Memory B cell (primary cell): ENCODE results near the gene TCAP.

Source experiments
- ATAC-seq: fragments of 150-1000 bp; cut with Tn5 transposase; 2 replicates; pipeline ENCODE4 v1.10.0; 2021; ENCODE audit warnings: low read depth, mild to moderate bottlenecking, moderate library complexity
- DNase-seq, 2 donors: peaks; one replicate each; pipeline ENCODE4 v3.0.0; 2022; ENCODE audit warnings: low spot score in 2 of 2
- H3K27ac Mint-ChIP-seq: one replicate; pipeline ENCODE4 v1.8.0; 2022; ENCODE audit warnings: mild to moderate bottlenecking, moderate library complexity, mixed read lengths
- H3K27me3 Mint-ChIP-seq: one replicate; pipeline ENCODE4 v1.8.0; 2022; ENCODE audit warnings: mixed read lengths
- H3K36me3 Mint-ChIP-seq: one replicate; pipeline ENCODE4 v1.8.0; 2022; ENCODE audit warnings: mild to moderate bottlenecking, mixed read lengths
- H3K4me1 Mint-ChIP-seq: one replicate; pipeline ENCODE4 v1.8.0; 2022; ENCODE audit warnings: mixed read lengths
- H3K4me3 Mint-ChIP-seq: one replicate; pipeline ENCODE4 v1.8.0; 2022; ENCODE audit warnings: mild to moderate bottlenecking, moderate library complexity, mixed read lengths
- H3K9me3 Mint-ChIP-seq: one replicate; pipeline ENCODE4 v1.8.0; 2022; ENCODE audit warnings: mixed read lengths

The TCAP gene

GRCh38 chr17:39626171-39627046, 38.7 kb upstream of the TCAP start, which contains the start of gene PPP1R1B:
Gene PPP1R1B (plus strand): TSS chr17:39626952. CDS start chr17:39627393, 441 bp downstream.
- no peak for ATAC-seq

GRCh38 chr17:39627047-39627711, 38.0 kb upstream of the TCAP start:
- H3K36me3 Mint-ChIP-seq, result no peaks in the 10 kb centered on the region
- peaks cover 31% of the 10 kb centered on the region for H3K27me3 Mint-ChIP-seq
- H3K4me1 Mint-ChIP-seq, result peaks cover 24% of the 10 kb centered on the region
- peak overlapping the region; percentile 79 for H3K4me3 Mint-ChIP-seq
- ATAC-seq (no peak), DNase-seq (no peak)
- no peak overlapping the region for H3K27ac Mint-ChIP-seq
- no peaks in the 10 kb centered on the region for H3K9me3 Mint-ChIP-seq

More at GRCh38 chr17:39626171-39627046, 38.7 kb upstream of the TCAP start, which contains the start of gene PPP1R1B:
- peaks cover 25% of the 10 kb centered on the region for H3K27me3 Mint-ChIP-seq
- H3K4me3 Mint-ChIP-seq, result peak within 1 kb of the TSS; percentile 79
- no peaks in the 10 kb centered on the region for H3K36me3 Mint-ChIP-seq
- no peak within 1 kb of the TSS for H3K27ac Mint-ChIP-seq
- no peak for DNase-seq
- no peaks in the 10 kb centered on the region for H3K9me3 Mint-ChIP-seq
- peaks cover 26% of the 10 kb centered on the region for H3K4me1 Mint-ChIP-seq

DNA sequence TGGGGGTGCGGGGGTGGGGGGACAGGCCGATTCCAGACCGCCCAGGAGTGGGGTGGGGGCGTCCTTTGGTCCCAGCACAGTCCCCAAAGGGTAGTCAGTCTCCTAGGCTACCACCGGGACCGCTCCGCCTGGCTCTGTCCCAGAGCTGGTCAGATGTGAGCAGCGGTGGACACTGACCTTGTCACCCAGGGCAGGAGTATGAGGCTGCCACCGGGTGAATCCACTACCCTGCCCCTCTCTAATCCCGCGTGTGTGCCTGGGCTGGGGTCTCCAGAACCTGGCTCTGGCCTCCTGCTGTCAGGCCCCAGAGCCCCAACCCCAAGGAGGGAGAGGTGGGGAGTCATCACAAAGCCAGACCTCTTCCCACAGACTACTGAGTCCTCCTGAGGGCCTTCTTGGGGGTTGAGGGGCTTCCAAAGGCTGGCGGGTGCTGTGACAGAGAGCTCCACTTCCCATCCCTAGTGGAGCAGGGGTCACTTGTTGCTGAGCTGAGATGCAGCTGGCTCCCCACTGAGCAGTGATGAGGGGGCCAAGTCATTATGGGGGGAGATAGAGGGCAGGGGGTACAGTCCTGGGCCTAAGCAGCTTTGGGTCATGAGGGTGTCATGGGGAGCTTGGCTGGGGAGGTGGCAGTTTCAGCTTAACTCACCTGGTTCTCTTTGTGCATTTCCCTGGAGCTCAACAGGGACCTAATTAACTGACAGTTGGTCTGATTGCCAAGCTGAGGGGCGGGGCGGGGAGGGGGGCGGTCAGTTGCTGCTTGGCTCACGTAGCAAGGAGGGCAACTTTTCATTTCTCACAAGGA, 37.2 kb upstream of the TCAP start:
- Mint-ChIP-seq H3K4me1 (peaks cover 20% of the 10 kb centered on the region), H3K27ac (no peak overlapping the region), H3K27me3 (peaks cover 31% of the 10 kb centered on the region), H3K4me3 (peak overlapping the region; percentile 16), H3K36me3 (no peaks in the 10 kb centered on the region), H3K9me3 (no peaks in the 10 kb centered on the region)
- DNase-seq, result no peak
- no peak for ATAC-seq

- no peak for DNase-seq
- peaks cover 19% of the 10 kb centered on the region for H3K4me1 Mint-ChIP-seq
- H3K9me3 Mint-ChIP-seq, result no peaks in the 10 kb centered on the region
- H3K4me3 Mint-ChIP-seq, result no peak overlapping the region
- no peak overlapping the region for H3K27ac Mint-ChIP-seq
- H3K36me3 Mint-ChIP-seq, result no peaks in the 10 kb centered on the region
- peaks cover 31% of the 10 kb centered on the region for H3K27me3 Mint-ChIP-seq
- ATAC-seq, result no peak
Observed at GRCh38 chr17:39628655-39629493, 36.3 kb upstream of the TCAP start.

- Mint-ChIP-seq H3K4me3 (no peak overlapping the region), H3K27ac (no peak overlapping the region), H3K27me3 (peaks cover 31% of the 10 kb centered on the region), H3K9me3 (no peaks in the 10 kb centered on the region), H3K36me3 (no peaks in the 10 kb centered on the region), H3K4me1 (peaks cover 18% of the 10 kb centered on the region)
- ATAC-seq (no peak), DNase-seq (no peak)
Observed at GRCh38 chr17:39629494-39629880, 35.7 kb upstream of the TCAP start.

- H3K27ac Mint-ChIP-seq, result no peak overlapping the region
- H3K4me3 Mint-ChIP-seq, result no peak overlapping the region
- peaks cover 29% of the 10 kb centered on the region for H3K27me3 Mint-ChIP-seq
Observed at GRCh38 chr17:39629898-39630297, 35.3 kb upstream of the TCAP start.

GRCh38 chr17:39631403-39631802, 33.7 kb upstream of the TCAP start:
- Mint-ChIP-seq H3K4me3 (no peak overlapping the region), H3K9me3 (no peaks in the 10 kb centered on the region), H3K36me3 (no peaks in the 10 kb centered on the region), H3K27ac (no peak overlapping the region), H3K4me1 (peaks cover 12% of the 10 kb centered on the region), H3K27me3 (peaks cover 19% of the 10 kb centered on the region)
- no peak for ATAC-seq
- DNase-seq, result no peak

More at GRCh38 chr17:39629898-39630297, 35.3 kb upstream of the TCAP start:
- Mint-ChIP-seq H3K9me3 (no peaks in the 10 kb centered on the region), H3K4me1 (peaks cover 16% of the 10 kb centered on the region), H3K36me3 (no peaks in the 10 kb centered on the region)
- ATAC-seq (no peak), DNase-seq (no peak)

DNA sequence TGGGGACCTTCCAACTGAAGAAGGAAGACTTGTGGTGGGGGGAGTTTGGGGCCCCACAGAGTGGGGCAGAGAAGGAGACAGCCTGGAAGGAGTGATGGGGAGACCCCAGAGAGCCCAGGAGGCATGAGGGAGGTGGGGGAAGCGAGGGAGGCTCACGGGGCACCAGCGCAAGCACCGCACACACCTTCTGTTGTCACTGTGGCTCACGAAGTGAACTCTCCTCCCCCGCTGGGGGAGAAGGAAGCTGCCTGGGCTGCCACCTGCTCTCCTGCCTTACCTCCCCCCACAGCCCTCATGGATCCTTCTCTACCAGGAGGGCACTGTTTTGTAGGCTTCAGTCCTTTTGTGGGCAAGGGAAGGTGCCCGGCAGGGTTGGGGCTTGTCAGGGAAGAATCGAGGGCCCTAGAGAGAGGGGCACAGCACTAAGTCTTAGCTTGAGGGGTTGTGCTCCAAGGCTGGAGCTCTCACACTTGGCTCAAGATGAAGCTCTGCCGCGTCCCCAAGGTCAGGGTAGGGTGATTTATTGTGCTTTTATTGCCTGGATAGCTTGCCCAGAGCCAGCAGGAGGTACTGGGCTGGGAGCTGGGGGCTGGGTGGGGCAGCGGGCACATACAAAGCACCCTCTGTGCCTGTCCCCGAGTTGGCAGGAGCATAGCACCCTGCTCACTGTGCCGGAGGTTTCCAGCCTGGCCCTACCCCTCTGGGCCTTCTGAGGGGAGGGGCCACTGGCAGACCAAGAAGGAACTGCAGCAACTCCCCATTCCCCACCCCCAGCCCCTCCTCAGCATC, 32.8 kb upstream of the TCAP start:
- Mint-ChIP-seq H3K9me3 (no peaks in the 10 kb centered on the region), H3K4me3 (no peak overlapping the region), H3K27ac (no peak overlapping the region), H3K4me1 (peaks cover 11% of the 10 kb centered on the region), H3K36me3 (no peaks in the 10 kb centered on the region), H3K27me3 (peaks cover 17% of the 10 kb centered on the region)
- ATAC-seq (no peak), DNase-seq (no peak)

DNA sequence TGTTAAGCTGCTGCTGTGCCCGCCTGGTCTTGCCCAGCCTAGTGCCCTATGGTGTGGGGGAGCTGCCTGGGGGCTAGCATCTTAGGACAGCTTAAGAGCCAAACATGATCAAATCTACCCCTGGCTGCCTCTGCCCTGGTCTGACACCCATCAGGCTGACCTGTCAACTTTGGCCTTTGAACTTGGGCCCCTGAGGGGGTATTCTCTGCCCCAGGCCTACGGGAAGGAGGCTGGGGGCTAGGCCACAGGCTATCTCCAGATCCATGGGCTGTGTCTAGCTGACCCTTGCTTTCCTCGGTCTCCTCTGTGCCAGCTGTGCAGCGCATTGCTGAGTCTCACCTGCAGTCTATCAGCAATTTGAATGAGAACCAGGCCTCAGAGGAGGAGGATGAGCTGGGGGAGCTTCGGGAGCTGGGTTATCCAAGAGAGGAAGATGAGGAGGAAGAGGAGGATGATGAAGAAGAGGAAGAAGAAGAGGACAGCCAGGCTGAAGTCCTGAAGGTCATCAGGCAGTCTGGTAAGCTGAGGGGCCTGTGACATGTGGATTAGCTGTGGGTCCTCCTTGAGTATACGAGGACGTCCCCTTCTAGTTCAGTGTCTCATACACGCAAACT, 31.5 kb upstream of the TCAP start:
- DNase-seq (no peak), ATAC-seq (no peak)
- no peaks in the 10 kb centered on the region for H3K36me3 Mint-ChIP-seq
- H3K4me1 Mint-ChIP-seq, result peaks cover 21% of the 10 kb centered on the region
- H3K9me3 Mint-ChIP-seq, result no peaks in the 10 kb centered on the region
- H3K27me3 Mint-ChIP-seq, result peaks cover 11% of the 10 kb centered on the region
- H3K4me3 Mint-ChIP-seq, result no peak overlapping the region
- no peak overlapping the region for H3K27ac Mint-ChIP-seq

DNA sequence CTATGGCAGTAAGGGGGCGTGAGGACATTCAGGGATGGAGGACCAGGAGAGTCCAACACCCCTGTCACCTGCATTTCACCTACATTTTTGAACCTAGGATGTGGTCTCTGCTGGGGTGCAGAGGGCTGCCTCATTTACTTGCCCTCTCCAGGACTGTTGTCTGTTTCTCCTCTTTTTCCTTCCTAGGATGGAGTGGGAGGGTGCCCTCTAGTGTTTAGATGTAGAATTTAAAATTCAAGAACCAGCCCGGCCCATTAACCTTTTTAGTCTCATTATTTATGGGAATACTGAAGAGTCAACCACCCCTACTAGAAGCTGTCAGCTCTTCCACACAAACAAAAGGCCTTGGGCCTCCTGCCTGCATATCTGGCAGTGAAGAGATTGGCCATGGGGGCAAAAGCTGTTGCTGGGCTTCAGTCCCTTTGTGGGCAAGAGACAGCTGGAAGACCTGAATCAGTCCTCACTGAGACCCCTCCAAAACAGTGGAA, 30.7 kb upstream of the TCAP start:
- no peak for ATAC-seq
- Mint-ChIP-seq H3K27me3 (peaks cover 10% of the 10 kb centered on the region), H3K9me3 (no peaks in the 10 kb centered on the region), H3K27ac (no peak overlapping the region), H3K4me1 (peaks cover 25% of the 10 kb centered on the region), H3K36me3 (no peaks in the 10 kb centered on the region), H3K4me3 (no peak overlapping the region)
- peak; percentile 40 to 44 for DNase-seq

GRCh38 chr17:39635614-39636176, 29.5 kb upstream of the TCAP start:
- H3K4me1 Mint-ChIP-seq, result peaks cover 34% of the 10 kb centered on the region
- DNase-seq, result no peak
- peaks cover 9% of the 10 kb centered on the region for H3K27me3 Mint-ChIP-seq
- no peaks in the 10 kb centered on the region for H3K9me3 Mint-ChIP-seq
- H3K27ac Mint-ChIP-seq, result peak overlapping the region; percentile 53
- no peak for ATAC-seq
- H3K4me3 Mint-ChIP-seq, result peak overlapping the region; percentile 86
- no peaks in the 10 kb centered on the region for H3K36me3 Mint-ChIP-seq

GRCh38 chr17:39636587-39636926, 28.6 kb upstream of the TCAP start:
- Mint-ChIP-seq H3K4me1 (peaks cover 36% of the 10 kb centered on the region), H3K4me3 (peak overlapping the region; percentile 86), H3K9me3 (no peaks in the 10 kb centered on the region), H3K27ac (peak overlapping the region; percentile 53), H3K27me3 (peaks cover 4% of the 10 kb centered on the region), H3K36me3 (no peaks in the 10 kb centered on the region)
- ATAC-seq (peak; percentile 22), DNase-seq (no peak)
